Nephron (organoid): ENCODE measurements around the gene ISLR.

Experiments
- H3K27ac Mint-ChIP-seq, 3 experiments: 2 replicates each; pipeline ENCODE4 v1.8.0; 2020; ENCODE audit warnings: mixed read lengths in 3 of 3, mild to moderate bottlenecking in 2 of 3, moderate library complexity in 1 of 3
- H3K27me3 Mint-ChIP-seq: 2 replicates; pipeline ENCODE4 v1.8.0; 2021; ENCODE audit warnings: low read depth, mild to moderate bottlenecking, moderate library complexity, mixed read lengths
- H3K36me3 Mint-ChIP-seq: 2 replicates; pipeline ENCODE4 v1.8.0; 2020; ENCODE audit warnings: low read depth, mixed read lengths
- H3K4me1 Mint-ChIP-seq: 2 replicates; pipeline ENCODE4 v1.8.0; 2020; ENCODE audit warnings: mixed read lengths
- H3K4me3 Mint-ChIP-seq, 3 experiments: 2 replicates each; pipeline ENCODE4 v1.8.0; 2020; ENCODE audit warnings: mild to moderate bottlenecking in 3 of 3, mixed read lengths in 3 of 3, moderate library complexity in 2 of 3
- H3K9me3 Mint-ChIP-seq: 2 replicates; pipeline ENCODE4 v1.8.0; 2020; ENCODE audit warnings: mixed read lengths
- TF ChIP-seq, protein P1 (sequence below), 3 experiments: fragments of 200-600 bp; sonication (generic); IDR thresholded peaks; one replicate each; pipeline ENCODE4 v1.5.0; 2021; ENCODE audit warnings: antibody characterized with exemption in 3 of 3; ENCODE audit not compliant: unreplicated experiment in 3 of 3

The ISLR gene

DNA sequence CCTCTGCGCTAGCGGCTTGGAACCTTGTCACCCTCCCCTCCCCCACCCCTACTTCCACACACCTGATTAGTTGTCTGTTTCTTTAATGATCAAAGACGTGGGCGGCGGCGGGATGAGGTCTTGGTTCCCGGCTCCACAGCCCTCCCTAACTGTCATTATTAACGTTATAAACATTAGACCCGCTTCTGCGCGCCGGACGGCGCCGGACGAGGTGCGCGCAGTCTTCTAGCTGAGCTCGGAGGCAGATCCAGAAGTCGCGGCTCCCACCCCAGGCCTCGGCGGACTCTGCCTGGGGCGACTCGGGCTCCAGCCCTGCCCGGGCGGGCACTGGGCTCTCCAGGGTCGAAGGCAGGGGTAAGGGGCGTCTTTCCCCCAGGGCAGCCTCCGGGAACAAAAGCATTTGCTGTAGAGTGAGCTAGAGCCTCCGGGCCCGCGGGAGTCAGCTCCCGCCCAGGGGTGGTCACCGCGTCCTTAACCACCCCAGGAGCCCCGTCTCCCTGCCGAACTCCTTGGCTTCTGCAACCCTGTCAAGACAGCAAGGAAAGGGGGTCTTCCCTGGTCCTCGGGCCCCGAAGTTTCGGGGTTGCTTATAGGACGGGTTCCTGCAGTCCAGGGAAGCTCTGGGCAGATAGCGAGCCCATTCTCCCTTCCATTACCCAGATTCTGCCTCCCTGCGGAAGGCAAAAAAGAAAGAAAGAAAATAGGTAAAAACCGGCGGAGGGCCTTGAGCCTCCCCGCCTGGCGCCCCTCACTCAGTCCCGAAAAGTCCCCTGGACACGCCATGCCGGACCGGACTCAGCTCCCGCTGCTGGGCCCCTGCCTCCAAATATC is 45.3 kb upstream of the ISLR start:
- H3K4me1 Mint-ChIP-seq: peaks cover 43% of the 10 kb centered on the region
- H3K4me3 Mint-ChIP-seq: peak overlapping the region; percentile 91 to 92 (median 92)
- H3K27me3 Mint-ChIP-seq: peaks cover 72% of the 10 kb centered on the region
- peaks cover 9% of the 10 kb centered on the region for H3K9me3 Mint-ChIP-seq
- TF ChIP-seq, protein P1, sequence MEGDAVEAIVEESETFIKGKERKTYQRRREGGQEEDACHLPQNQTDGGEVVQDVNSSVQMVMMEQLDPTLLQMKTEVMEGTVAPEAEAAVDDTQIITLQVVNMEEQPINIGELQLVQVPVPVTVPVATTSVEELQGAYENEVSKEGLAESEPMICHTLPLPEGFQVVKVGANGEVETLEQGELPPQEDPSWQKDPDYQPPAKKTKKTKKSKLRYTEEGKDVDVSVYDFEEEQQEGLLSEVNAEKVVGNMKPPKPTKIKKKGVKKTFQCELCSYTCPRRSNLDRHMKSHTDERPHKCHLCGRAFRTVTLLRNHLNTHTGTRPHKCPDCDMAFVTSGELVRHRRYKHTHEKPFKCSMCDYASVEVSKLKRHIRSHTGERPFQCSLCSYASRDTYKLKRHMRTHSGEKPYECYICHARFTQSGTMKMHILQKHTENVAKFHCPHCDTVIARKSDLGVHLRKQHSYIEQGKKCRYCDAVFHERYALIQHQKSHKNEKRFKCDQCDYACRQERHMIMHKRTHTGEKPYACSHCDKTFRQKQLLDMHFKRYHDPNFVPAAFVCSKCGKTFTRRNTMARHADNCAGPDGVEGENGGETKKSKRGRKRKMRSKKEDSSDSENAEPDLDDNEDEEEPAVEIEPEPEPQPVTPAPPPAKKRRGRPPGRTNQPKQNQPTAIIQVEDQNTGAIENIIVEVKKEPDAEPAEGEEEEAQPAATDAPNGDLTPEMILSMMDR (IDR thresholded peaks at IDR 0.05; ENCODE audit: unreplicated experiment in 3 of 3): no peak
- H3K36me3 Mint-ChIP-seq: peaks cover 12% of the 10 kb centered on the region
- peak overlapping the region; percentile 61 to 94 (median 82) for H3K27ac Mint-ChIP-seq

GRCh38 chr15:74128785-74129585 is 44.5 kb upstream of the ISLR start:
- TF ChIP-seq, protein P1 (IDR thresholded peaks at IDR 0.05; ENCODE audit: unreplicated experiment in 3 of 3): no peak

DNA sequence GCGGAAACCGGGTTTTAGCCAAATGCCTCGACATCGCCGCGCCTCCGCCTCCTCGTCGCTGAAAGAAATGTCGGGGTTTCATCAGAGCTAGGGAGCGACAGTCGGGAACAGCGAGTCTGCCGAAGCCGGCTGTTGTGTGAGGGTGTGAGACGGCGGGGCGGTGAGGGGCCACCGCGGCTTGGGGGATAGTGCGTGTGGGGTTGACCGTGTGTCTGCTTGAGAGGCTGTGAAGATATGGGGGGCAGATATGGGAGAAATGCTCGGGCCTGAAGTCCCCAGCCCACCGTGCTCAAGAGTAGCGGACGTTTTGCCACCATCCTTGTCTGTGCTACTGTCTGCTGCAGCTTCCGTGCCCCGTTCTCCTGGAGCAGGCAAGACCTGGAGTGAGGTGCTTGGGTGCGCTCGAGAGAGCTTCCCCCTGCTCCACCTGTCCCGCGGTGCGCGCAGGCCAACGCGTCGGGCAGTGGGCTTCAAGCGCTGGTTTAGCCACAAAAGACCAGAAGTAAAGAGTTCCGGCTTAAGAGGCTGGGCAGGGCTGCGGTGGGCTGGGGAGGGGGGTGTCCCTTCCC is 43.8 kb upstream of the ISLR start:
- peaks cover 37% of the 10 kb centered on the region for H3K4me1 Mint-ChIP-seq
- peak overlapping the region; percentile 61 to 94 (median 82) for H3K27ac Mint-ChIP-seq
- peaks cover 12% of the 10 kb centered on the region for H3K36me3 Mint-ChIP-seq
- TF ChIP-seq, protein P1 (IDR thresholded peaks at IDR 0.05; ENCODE audit: unreplicated experiment in 3 of 3): no peak
- H3K27me3 Mint-ChIP-seq: peaks cover 87% of the 10 kb centered on the region
- peak overlapping the region; percentile 83 to 92 (median 92) for H3K4me3 Mint-ChIP-seq
- H3K9me3 Mint-ChIP-seq: peaks cover 9% of the 10 kb centered on the region

More at GRCh38 chr15:74128785-74129585, 44.5 kb upstream of the ISLR start:
- Mint-ChIP-seq H3K4me3 (peak overlapping the region; percentile 83 to 92 (median 92)), H3K27ac (peak overlapping the region; percentile 61 to 94 (median 82)), H3K27me3 (peaks cover 80% of the 10 kb centered on the region), H3K36me3 (peaks cover 12% of the 10 kb centered on the region), H3K4me1 (peaks cover 37% of the 10 kb centered on the region), H3K9me3 (peaks cover 9% of the 10 kb centered on the region)

DNA sequence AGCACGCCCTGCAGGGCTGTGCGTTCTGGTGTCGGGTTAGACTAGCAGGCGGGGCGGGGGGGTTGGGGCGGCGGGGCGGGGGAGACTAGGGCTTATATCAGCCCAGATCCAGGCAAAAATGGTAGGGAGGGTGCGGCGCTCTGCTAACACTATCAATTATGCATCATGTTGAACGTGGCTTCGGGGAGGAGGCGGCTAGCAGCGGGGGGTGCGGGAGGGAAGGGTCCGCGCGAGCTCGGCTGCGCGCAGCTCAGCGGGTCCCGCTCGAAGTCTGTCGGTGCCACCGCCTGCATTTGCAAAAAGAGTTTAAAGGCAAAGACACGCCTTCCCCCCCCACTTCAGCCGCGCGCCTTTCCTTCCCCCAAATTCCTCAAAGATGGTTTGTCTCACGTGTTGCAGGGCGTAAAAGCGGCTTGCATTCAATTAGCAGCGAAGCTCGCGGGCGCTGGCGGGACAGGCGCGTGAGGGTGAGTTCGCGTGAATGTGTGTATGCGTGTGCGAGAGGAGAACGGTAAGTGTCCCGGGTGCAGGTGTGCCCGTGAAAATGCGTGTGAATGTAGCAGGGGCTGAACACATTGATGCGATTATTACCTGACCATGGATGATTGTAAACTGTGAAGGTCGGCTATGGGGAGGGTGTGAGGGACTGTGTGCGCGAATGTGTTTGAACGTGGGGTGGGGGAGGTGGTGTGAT is 43.2 kb upstream of the ISLR start, which contains the start of gene ISLR2:
TSS of gene ISLR2 (plus strand) at position 432 of the 694 bp plus-strand sequence. CDS start 2,169 bp downstream, outside the sequence.
- Mint-ChIP-seq H3K9me3 (peaks cover 9% of the 10 kb centered on the region), H3K36me3 (peaks cover 15% of the 10 kb centered on the region), H3K4me3 (peak within 1 kb of the TSS; percentile 83 to 92 (median 92)), H3K4me1 (peaks cover 42% of the 10 kb centered on the region), H3K27ac (peak within 1 kb of the TSS; percentile 61 to 94 (median 82)), H3K27me3 (peaks cover 93% of the 10 kb centered on the region)
- TF ChIP-seq, protein P1 (IDR thresholded peaks at IDR 0.05; ENCODE audit: unreplicated experiment in 3 of 3): no peak

- peaks cover 15% of the 10 kb centered on the region for H3K36me3 Mint-ChIP-seq
- H3K27me3 Mint-ChIP-seq: peaks cover 97% of the 10 kb centered on the region
- peak overlapping the region; percentile 83 to 92 (median 92) for H3K4me3 Mint-ChIP-seq
- peak overlapping the region; percentile 61 to 94 (median 82) for H3K27ac Mint-ChIP-seq
- peaks cover 49% of the 10 kb centered on the region for H3K4me1 Mint-ChIP-seq
- peaks cover 9% of the 10 kb centered on the region for H3K9me3 Mint-ChIP-seq
- TF ChIP-seq, protein P1 (IDR thresholded peaks at IDR 0.05; ENCODE audit: unreplicated experiment in 3 of 3): no peak
These were observed 42.5 kb upstream of the ISLR start for GRCh38 chr15:74130849-74131627.
